HG02588 (cell line): Measurements from ENCODE around the gene EML4.
"Not testable (repeated sequence)": the region's sequence is repeated elsewhere in the genome, so short reads cannot be mapped to it uniquely, and the experiment has no call there.

Experiments
- ATAC-seq: cut with Tn5 transposase; IDR thresholded peaks from one replicate; pipeline ENCODE4 v1.9.1; 2021; ENCODE audit warnings: mild to moderate bottlenecking, moderate library complexity; ENCODE audit not compliant: unreplicated experiment

The EML4 gene

GRCh38 chr2:42169100-42169873, at the start of gene EML4:
Gene EML4 (plus strand): TSS chr2:42169353. CDS start chr2:42169612, 259 bp downstream.
- ATAC-seq: peak; percentile 84

- ATAC-seq: no peak
Observed at GRCh38 chr2:42123426-42123825, 45.7 kb upstream of the EML4 start.

GRCh38 chr2:42124011-42124785, 45.0 kb upstream of the EML4 start:
- no peak for ATAC-seq

GRCh38 chr2:42125841-42126594, 43.1 kb upstream of the EML4 start:
- no peak for ATAC-seq

GRCh38 chr2:42126873-42127272, 42.3 kb upstream of the EML4 start:
- ATAC-seq: not testable (repeated sequence)

GRCh38 chr2:42127425-42128424, 41.4 kb upstream of the EML4 start:
- peak; percentile 73 for ATAC-seq

GRCh38 chr2:42128721-42129486, 40.2 kb upstream of the EML4 start:
- ATAC-seq: no peak

GRCh38 chr2:42129487-42129852, 39.7 kb upstream of the EML4 start:
- no peak for ATAC-seq

GRCh38 chr2:42129947-42130346, 39.2 kb upstream of the EML4 start:
- no peak for ATAC-seq

GRCh38 chr2:42130858-42131257, 38.3 kb upstream of the EML4 start:
- ATAC-seq: not testable (repeated sequence)

GRCh38 chr2:42132191-42132965, 36.8 kb upstream of the EML4 start:
- no peak for ATAC-seq

- ATAC-seq: peak; percentile 73
Observed at GRCh38 chr2:42132966-42133641, 36.0 kb upstream of the EML4 start.

GRCh38 chr2:42133771-42134195, 35.4 kb upstream of the EML4 start:
- no peak for ATAC-seq

GRCh38 chr2:42134401-42134932, 34.7 kb upstream of the EML4 start:
- ATAC-seq: not testable (repeated sequence)

GRCh38 chr2:42135381-42136312, 33.5 kb upstream of the EML4 start:
- no peak for ATAC-seq

- ATAC-seq: no peak
Observed at GRCh38 chr2:42136782-42137124, 32.4 kb upstream of the EML4 start.
